Endothelial cell of umbilical vein (primary cell): Measurements from ENCODE around the gene H1-8. TPM values are rescaled to one million over a fixed set of nuclear protein-coding genes. Genes with fewer than 3 reads are reported as not detected.

Experiments used
- BruUV-seq: library from RNA; stranded (reverse); fragments of 400-500 nt; replicated peaks from 2 replicates; lab custom pipeline; 2021; lab: Mats Ljungman, UMichigan
- CTCF ChIA-PET: fragments of 300-600, 350-600 bp; sonication (Branson Sonifier 250); formaldehyde crosslinking; loops from one replicate; lab custom pipeline; 2021; ENCODE audit warnings: antibody characterized with exemption, inconsistent platforms; lab: Charles Lee
- POLR2A ChIA-PET: fragments of 300-600, 350-600 bp; sonication (Branson Sonifier 250); formaldehyde crosslinking; loops from one replicate; lab custom pipeline; 2021; ENCODE audit warnings: antibody characterized with exemption, inconsistent platforms; lab: Charles Lee
- DNase-seq: peaks from one replicate; pipeline ENCODE4 v3.0.0-alpha.2; 2011; ENCODE audit warnings: low read depth, low spot score
- FAIRE-seq: peaks from 2 replicates; lab custom pipeline; 2011; peaks lifted over from hg19 to GRCh38; lab: Jason Lieb, UNC
- H2AFZ ChIP-seq: 2 replicates; pipeline ENCODE4 v1.6.0; 2012; ENCODE audit warnings: low read depth, low read length, control low read depth, inconsistent platforms
- H3K27ac ChIP-seq: 2 replicates; pipeline ENCODE4 v1.5.1; 2011; ENCODE audit warnings: low read depth, mild to moderate bottlenecking, control low read depth, low read length, moderate library complexity; ENCODE audit not compliant: insufficient read depth
- H3K27me3 ChIP-seq, 2 experiments: 2 replicates each; pipeline versions ENCODE4 v1.6.0 to v1.6.1; 2011; ENCODE audit warnings: low read length in 2 of 2, mixed read lengths in 1 of 2; ENCODE audit not compliant: control insufficient read depth in 2 of 2, insufficient read depth in 2 of 2
- H3K36me3 ChIP-seq, 2 experiments: 2 replicates in 1 of 2; 3 replicates in 1 of 2; pipeline ENCODE4 v1.5.1; 2011; ENCODE audit warnings: low read length in 2 of 2, mild to moderate bottlenecking in 1 of 2, moderate library complexity in 1 of 2; ENCODE audit not compliant: control insufficient read depth in 2 of 2, insufficient read depth in 2 of 2; ENCODE audit errors: extremely low read depth in 1 of 2
- H3K4me1 ChIP-seq: 3 replicates; pipeline ENCODE4 v1.5.1; 2011; ENCODE audit warnings: mild to moderate bottlenecking, low read length; ENCODE audit not compliant: control insufficient read depth, insufficient read depth; ENCODE audit errors: extremely low read depth
- H3K4me2 ChIP-seq: 2 replicates; pipeline ENCODE4 v1.6.1; 2011; ENCODE audit warnings: low read length, control low read depth, mixed read lengths; ENCODE audit not compliant: insufficient read depth
- H3K4me3 ChIP-seq, 3 experiments: fragments of 200-600 bp in 1 of 3; sonication (generic), shearing (Covaris generic) in 1 of 3; replicated peaks in 1 of 3; 2 replicates each; pipeline ENCODE4 v1.5.1; 2011 to 2016; ENCODE audit warnings: control low read depth in 3 of 3, low read length in 3 of 3, mild to moderate bottlenecking in 2 of 3, inconsistent platforms in 1 of 3, low read depth in 1 of 3, moderate library complexity in 1 of 3; ENCODE audit not compliant: insufficient read depth in 1 of 3
- H3K79me2 ChIP-seq: 2 replicates; pipeline ENCODE4 v1.6.0; 2012; ENCODE audit warnings: low read length, inconsistent platforms; ENCODE audit not compliant: control insufficient read depth, insufficient read depth
- H3K9ac ChIP-seq: replicated peaks from 2 replicates; pipeline ENCODE3; 2011; ENCODE audit warnings: low read length, control low read depth; ENCODE audit not compliant: insufficient read depth; ENCODE audit errors: extremely low read depth
- H3K9me1 ChIP-seq: replicated peaks from 3 replicates; pipeline ENCODE4 v1.6.0; 2011; ENCODE audit warnings: mild to moderate bottlenecking, low read length; ENCODE audit not compliant: control insufficient read depth, insufficient read depth; ENCODE audit errors: extremely low read depth
- H3K9me3 ChIP-seq: replicated peaks from 2 replicates; pipeline ENCODE4 v1.5.1; 2012; ENCODE audit warnings: low read length, inconsistent platforms; ENCODE audit not compliant: control insufficient read depth, insufficient read depth
- H4K20me1 ChIP-seq: replicated peaks from 2 replicates; pipeline ENCODE3; 2011; ENCODE audit warnings: mild to moderate bottlenecking, low read length; ENCODE audit not compliant: control insufficient read depth, insufficient read depth; ENCODE audit errors: extremely low read depth
- CTCF ChIP-seq, 2 donors: IDR thresholded peaks; 1 replicate in 1 of 2; 2 replicates in 1 of 2; pipeline ENCODE4 v1.5.1; 2011; ENCODE audit warnings: low read length in 2 of 2, mild to moderate bottlenecking in 2 of 2, moderate library complexity in 2 of 2, control low read depth in 1 of 2, inconsistent platforms in 1 of 2, low read depth in 1 of 2; ENCODE audit not compliant: insufficient read depth in 1 of 2; ENCODE audit errors: extremely low read depth in 1 of 2
- EZH2 ChIP-seq: IDR thresholded peaks from 2 replicates; pipeline ENCODE4 v1.6.1; 2012; ENCODE audit warnings: borderline replicate concordance, low read depth, mild to moderate bottlenecking, moderate library complexity, low read length, inconsistent platforms; ENCODE audit not compliant: severe bottlenecking
- FOS ChIP-seq: IDR thresholded peaks from 2 replicates; pipeline ENCODE4 v1.6.1; 2011; ENCODE audit warnings: mild to moderate bottlenecking, low read length, moderate library complexity, borderline replicate concordance; ENCODE audit not compliant: insufficient read depth
- GATA2 ChIP-seq: IDR thresholded peaks from 2 replicates; pipeline ENCODE4 v1.7.0; 2011; ENCODE audit warnings: low read depth, mild to moderate bottlenecking, moderate library complexity, mixed read lengths, low read length; ENCODE audit not compliant: insufficient read length, insufficient read depth
- JUN ChIP-seq: IDR thresholded peaks from 2 replicates; pipeline ENCODE4 v1.6.1; 2011; ENCODE audit warnings: borderline replicate concordance, low read depth; ENCODE audit not compliant: insufficient read length, insufficient read depth
- MAX ChIP-seq: IDR thresholded peaks from 2 replicates; pipeline ENCODE4 v1.6.1; 2011; ENCODE audit not compliant: insufficient read depth, insufficient read length
- MYC ChIP-seq: IDR thresholded peaks from one replicate; pipeline ENCODE4 v1.6.1; 2011; ENCODE audit warnings: mild to moderate bottlenecking, low read depth, low read length
- POLR2A ChIP-seq: IDR thresholded peaks from 2 replicates; pipeline ENCODE4 v1.6.1; 2012; ENCODE audit warnings: low read depth, mild to moderate bottlenecking, control low read depth, low read length
- POLR2AphosphoS5 ChIP-seq: IDR thresholded peaks from 2 replicates; pipeline ENCODE4 v1.6.1; 2012; ENCODE audit warnings: low read depth, mild to moderate bottlenecking, control low read depth, low read length, moderate library complexity; ENCODE audit not compliant: insufficient read depth
- dilution Hi-C: fragments of 300-500 bp; cut with MboI; formaldehyde crosslinking; loops from one replicate; pipeline ENCODE4 v1.15.0; 2019; ENCODE audit warnings: low sequenced_read_pairs; ENCODE audit not compliant: extremely low pct_ligation_motif_present
- intact Hi-C: fragments of 100-400 bp; cut with micrococcal nuclease; formaldehyde crosslinking; loops from one replicate; pipeline ENCODE4 v1.10.0; 2022
- polyA plus RNA-seq, 4 experiments: library from polyadenylated mRNA; depleted of rRNA in 3 of 4; stranded (reverse) in 3 of 4; unstranded in 1 of 4; fragments of >200 nt; gene quantifications; 2 replicates each; pipeline versions ENCODE4 v1.2.1 to v1.2.3, GENCODE V29; 2011 to 2012; ENCODE audit warnings: missing spikeins in 1 of 4
- total RNA-seq: library from RNA; stranded (reverse); gene quantifications from 2 replicates; pipeline ENCODE4 v1.2.3, GENCODE V29; 2021

The H1-8 gene
- total and polyA plus RNA-seq, 2 donors (not counting 3 experiments of a cell fraction or from before 2014, with no cell fraction given) = not detected

GRCh38 chr3:129593595-129594339 is 50.8 kb downstream of the H1-8 start:
- peaks cover 99% of the 10 kb centered on the region for H3K79me2 ChIP-seq
- peak overlapping the region; percentile 21 for H3K4me2 ChIP-seq
- dilution Hi-C loops = no loop called here
- H3K4me1 ChIP-seq = peaks cover 87% of the 10 kb centered on the region
- no peaks in the 10 kb centered on the region for H4K20me1 ChIP-seq
- DNase-seq = peak; percentile 74
- H3K36me3 ChIP-seq = peaks cover 0 to 2% of the 10 kb centered on the region in 2 experiments
- FAIRE-seq = peak; percentile 87
- no peak overlapping the region for H3K4me3 ChIP-seq
- POLR2A ChIA-PET = interaction anchor here (1.1 to 2.8 kb wide), 4 partner anchors 9 to 154 kb away, joined by 3 to 10 read pairs (median 4); partner anchors contain the start of genes IFT122 and MBD4
- H3K9ac ChIP-seq = no peak overlapping the region
- no peak overlapping the region for H2AFZ ChIP-seq
- peak overlapping the region; percentile 91 for H3K27ac ChIP-seq
- H3K9me3 ChIP-seq = no peaks in the 10 kb centered on the region
- BruUV-seq = no TSS peak
- no peaks in the 10 kb centered on the region for H3K27me3 ChIP-seq
- CTCF ChIA-PET = interaction anchor here (0.8 to 4.0 kb wide), 8 partner anchors 11 to 104 kb away, joined by 3 to 33 read pairs (median 4); partner anchors contain the start of gene PLXND1
- no peak for TF ChIP-seq POLR2AphosphoS5
- TF ChIP-seq EZH2 = no peak
- TF ChIP-seq MYC = no peak
- no peak for TF ChIP-seq FOS
- TF ChIP-seq GATA2 = no peak
- no peak for TF ChIP-seq MAX
- no peak for TF ChIP-seq POLR2A
- TF ChIP-seq CTCF (IDR thresholded peaks at IDR 0.05; ENCODE audit: extremely low read depth in 1 of 2, insufficient read depth in 1 of 2, low read depth in 1 of 2, low read length in 2 of 2) = no peak
- no peak for TF ChIP-seq JUN
- intact Hi-C loops = loop anchor here (2.0 kb wide), 1 partner anchor 13 kb away; the partner anchor contains the start of gene PLXND1
- no peaks in the 10 kb centered on the region for H3K9me1 ChIP-seq
